H9 (cell line): ENCODE data around the gene FAM13B. TPM values are rescaled to one million over a fixed set of nuclear protein-coding genes. Genes with fewer than 3 reads are reported as not detected.

Experiments
- DNase-seq: peaks from one replicate; pipeline ENCODE4 v3.0.0-alpha.2; 2017
- H2AFZ ChIP-seq: one replicate; pipeline ENCODE4 v1.6.1; 2013; ENCODE audit warnings: mild to moderate bottlenecking, low read length, control low read depth, moderate library complexity
- H2AK5ac ChIP-seq: 2 replicates; pipeline ENCODE4 v1.6.1; 2013; ENCODE audit warnings: low read length, control low read depth, mixed read lengths; ENCODE audit not compliant: insufficient read length
- H2BK120ac ChIP-seq: one replicate; pipeline ENCODE4 v1.6.1; 2013; ENCODE audit warnings: low read depth, mild to moderate bottlenecking, low read length, control low read depth, inconsistent platforms; ENCODE audit not compliant: poor library complexity, severe bottlenecking
- H2BK12ac ChIP-seq: 2 replicates; pipeline ENCODE4 v1.6.1; 2013; ENCODE audit warnings: low read length, control low read depth, mixed read lengths, low read depth; ENCODE audit not compliant: insufficient read length
- H2BK15ac ChIP-seq: 2 replicates; pipeline ENCODE4 v1.6.1; 2013; ENCODE audit warnings: low read depth, low read length, control low read depth
- H2BK20ac ChIP-seq: one replicate; pipeline ENCODE4 v1.6.1; 2013; ENCODE audit warnings: low read depth, mild to moderate bottlenecking, low read length, control low read depth, inconsistent platforms; ENCODE audit not compliant: poor library complexity, severe bottlenecking
- H2BK5ac ChIP-seq: 2 replicates; pipeline ENCODE4 v1.6.1; 2013; ENCODE audit warnings: low read length, control low read depth, mixed read lengths; ENCODE audit not compliant: insufficient read length
- H3K14ac ChIP-seq: 2 replicates; pipeline ENCODE4 v1.6.1; 2013; ENCODE audit warnings: low read length, control low read depth; ENCODE audit not compliant: insufficient read depth
- H3K18ac ChIP-seq: 2 replicates; pipeline ENCODE4 v1.6.1; 2013; ENCODE audit warnings: low read depth, mild to moderate bottlenecking, mixed read lengths, low read length, control low read depth; ENCODE audit not compliant: insufficient read length
- H3K23ac ChIP-seq: 2 replicates; pipeline ENCODE4 v1.6.1; 2013; ENCODE audit warnings: low read length, control low read depth, mixed read lengths, low read depth; ENCODE audit not compliant: insufficient read length
- H3K23me2 ChIP-seq: 2 replicates; pipeline ENCODE4 v1.6.1; 2013; ENCODE audit warnings: low read depth, mild to moderate bottlenecking, mixed read lengths, low read length, control low read depth; ENCODE audit not compliant: insufficient read length, poor library complexity, severe bottlenecking
- H3K27ac ChIP-seq: 2 replicates; pipeline ENCODE4 v1.5.1; 2013; ENCODE audit warnings: low read length, control low read depth, mixed read lengths, low read depth; ENCODE audit not compliant: insufficient read length
- H3K27me3 ChIP-seq: 2 replicates; pipeline ENCODE4 v1.6.1; 2013; ENCODE audit warnings: low read length, control low read depth, inconsistent platforms; ENCODE audit not compliant: insufficient read depth
- H3K4ac ChIP-seq: 2 replicates; pipeline ENCODE4 v1.6.1; 2013; ENCODE audit warnings: low read depth, mild to moderate bottlenecking, control low read depth, inconsistent platforms, low read length, moderate library complexity
- H3K4me1 ChIP-seq: 2 replicates; pipeline ENCODE4 v1.6.1; 2013; ENCODE audit warnings: low read length, control low read depth, inconsistent platforms; ENCODE audit not compliant: insufficient read depth
- H3K4me2 ChIP-seq: 2 replicates; pipeline ENCODE4 v1.6.1; 2013; ENCODE audit warnings: low read length, control low read depth, mixed read lengths; ENCODE audit not compliant: insufficient read length, insufficient read depth
- H3K56ac ChIP-seq: 2 replicates; pipeline ENCODE4 v1.6.1; 2013; ENCODE audit warnings: low read depth, mild to moderate bottlenecking, mixed read lengths, low read length, control low read depth; ENCODE audit not compliant: insufficient read length
- H3K79me1 ChIP-seq: 2 replicates; pipeline ENCODE4 v1.6.1; 2013; ENCODE audit warnings: low read depth, mild to moderate bottlenecking, moderate library complexity, low read length, control low read depth, inconsistent platforms; ENCODE audit not compliant: insufficient read depth, poor library complexity, severe bottlenecking
- H3K79me2 ChIP-seq: 2 replicates; pipeline ENCODE4 v1.6.1; 2013; ENCODE audit warnings: low read length, control low read depth, inconsistent platforms; ENCODE audit not compliant: insufficient read depth
- H3K9ac ChIP-seq: 2 replicates; pipeline ENCODE4 v1.6.1; 2013; ENCODE audit warnings: low read length, control low read depth, mixed read lengths; ENCODE audit not compliant: insufficient read length; ENCODE audit errors: extremely low read depth
- H3K9me3 ChIP-seq: one replicate; pipeline ENCODE4 v1.6.1; 2013; ENCODE audit warnings: low read depth, low read length, inconsistent platforms; ENCODE audit not compliant: control insufficient read depth
- H3T11ph ChIP-seq: one replicate; pipeline ENCODE4 v1.6.1; 2013; ENCODE audit warnings: mild to moderate bottlenecking, low read length, control low read depth, inconsistent platforms
- H4K20me1 ChIP-seq: one replicate; pipeline ENCODE4 v1.6.1; 2013; ENCODE audit not compliant: control insufficient read depth, insufficient read length, insufficient read depth
- H4K5ac ChIP-seq: 2 replicates; pipeline ENCODE4 v1.6.1; 2013; ENCODE audit warnings: low read depth, mild to moderate bottlenecking, mixed read lengths, low read length, control low read depth; ENCODE audit not compliant: insufficient read length
- H4K8ac ChIP-seq: replicated peaks from 2 replicates; pipeline ENCODE4 v1.6.1; 2013; ENCODE audit warnings: low read length, control low read depth, mixed read lengths, low read depth; ENCODE audit not compliant: insufficient read length
- H4K91ac ChIP-seq: 2 replicates; pipeline ENCODE4 v1.6.1; 2013; ENCODE audit warnings: low read depth, mild to moderate bottlenecking, moderate library complexity, mixed read lengths, low read length, control low read depth; ENCODE audit not compliant: insufficient read length
- H3K27ac Mint-ChIP-seq, 3 experiments: 2 replicates in 2 of 3; 3 replicates in 1 of 3; pipeline ENCODE4 v1.8.0; 2020 to 2021; ENCODE audit warnings: mixed read lengths in 3 of 3, mild to moderate bottlenecking in 1 of 3, moderate library complexity in 1 of 3
- H3K27me3 Mint-ChIP-seq: 2 replicates; pipeline ENCODE4 v1.8.0; 2021; ENCODE audit warnings: low read depth, mild to moderate bottlenecking, moderate library complexity, mixed read lengths
- H3K36me3 Mint-ChIP-seq, 3 experiments: 2 replicates in 2 of 3; 3 replicates in 1 of 3; pipeline ENCODE4 v1.8.0; 2020 to 2021; ENCODE audit warnings: low read depth in 3 of 3, mixed read lengths in 3 of 3; ENCODE audit not compliant: insufficient read depth in 1 of 3
- H3K4me1 Mint-ChIP-seq, 2 experiments: 2 replicates each; pipeline ENCODE4 v1.8.0; 2020; ENCODE audit warnings: mixed read lengths in 2 of 2
- H3K4me3 Mint-ChIP-seq, 2 experiments: 2 replicates in 1 of 2; 3 replicates in 1 of 2; pipeline ENCODE4 v1.8.0; 2020 to 2021; ENCODE audit warnings: mild to moderate bottlenecking in 2 of 2, mixed read lengths in 2 of 2, moderate library complexity in 1 of 2
- H3K9me3 Mint-ChIP-seq, 2 experiments: 2 replicates in 1 of 2; 3 replicates in 1 of 2; pipeline ENCODE4 v1.8.0; 2020; ENCODE audit warnings: mild to moderate bottlenecking in 2 of 2, mixed read lengths in 2 of 2, moderate library complexity in 1 of 2
- CTCF ChIP-seq: fragments of 200-600 bp; sonication (generic); conservative IDR thresholded peaks from 3 replicates; pipeline ENCODE4 v1.8.0; 2021; ENCODE audit warnings: antibody characterized with exemption, mild to moderate bottlenecking
- WGBS: extraction: QIAGEN DNeasy Blood & Tissue Kit; methylation state at CpG from one replicate; pipeline ENCODE4 v1.1.7; 2013; ENCODE audit warnings: missing lambda C conversion rate, low lambda C conversion rate, mixed read lengths; ENCODE audit not compliant: insufficient read length; ENCODE audit errors: extremely low coverage; 5-methylcytosine and 5-hydroxymethylcytosine counted together
- total RNA-seq: library from RNA; stranded (reverse); gene quantifications from 2 replicates; pipeline ENCODE4 v1.2.1, GENCODE V29; 2021

FAM13B gene
- total RNA-seq, 1 experiment from 2014 or later = 23.0 TPM

GRCh38 chr5:137921931-137922330 is 110.9 kb downstream of the FAM13B start:
- no peak overlapping the region for H3K9ac ChIP-seq
- H2AK5ac ChIP-seq = no peak overlapping the region
- H2BK12ac ChIP-seq = no peak overlapping the region
- H4K20me1 ChIP-seq = no peaks in the 10 kb centered on the region
- Mint-ChIP-seq H3K4me1 (no peaks in the 10 kb centered on the region), H3K27ac (no peak overlapping the region), H3K27me3 (no peaks in the 10 kb centered on the region), H3K36me3 (peaks cover 0 to 1% (median 0%) of the 10 kb centered on the region in 3 experiments; a peak in 1 of 7 replicates), H3K4me3 (no peak overlapping the region), H3K9me3 (peaks cover under 1 to 4% of the 10 kb centered on the region in 2 experiments; a peak in 4 of 5 replicates)
- no peak overlapping the region for H3K23ac ChIP-seq
- H3K56ac ChIP-seq = no peak overlapping the region
- H3K23me2 ChIP-seq = no peaks in the 10 kb centered on the region
- no CpG with 5 or more reads among the region's 3 CpGs for WGBS
- no peak overlapping the region for H2AFZ ChIP-seq
- no peak overlapping the region for H2BK15ac ChIP-seq
- H3T11ph ChIP-seq = no peak overlapping the region
- no peak overlapping the region for H4K5ac ChIP-seq
- no peak overlapping the region for H3K18ac ChIP-seq
- no peak overlapping the region for H3K27ac ChIP-seq
- H3K79me1 ChIP-seq = no peaks in the 10 kb centered on the region
- no peak for DNase-seq
- no peak overlapping the region for H2BK5ac ChIP-seq
- no peak overlapping the region for H2BK20ac ChIP-seq
- H3K27me3 ChIP-seq = no peaks in the 10 kb centered on the region
- H4K91ac ChIP-seq = no peak overlapping the region
- no peaks in the 10 kb centered on the region for H3K4me1 ChIP-seq
- H4K8ac ChIP-seq = no peak overlapping the region
- no peak overlapping the region for H3K14ac ChIP-seq
- H3K79me2 ChIP-seq = no peaks in the 10 kb centered on the region; the same call in 1 of the 2 replicates
- no peak overlapping the region for H3K4ac ChIP-seq
- no peak for TF ChIP-seq CTCF
- H3K4me2 ChIP-seq = no peak overlapping the region
- H2BK120ac ChIP-seq = no peak overlapping the region
- H3K9me3 ChIP-seq = no peaks in the 10 kb centered on the region
